DND-41 (cell line): ENCODE results near the gene TMA7.

ENCODE experiments used
- ATAC-seq: fragments of 200-7000 bp; cut with Tn5 transposase; 3 replicates; pipeline ENCODE4 v1.9.1; 2021; ENCODE audit warnings: low read depth; ENCODE audit not compliant: insufficient read depth
- DNase-seq: peaks from one replicate; pipeline ENCODE4 v3.0.0-alpha.2; 2020
- H2AFZ ChIP-seq: 2 replicates; pipeline ENCODE4 v1.6.0; 2012; ENCODE audit warnings: low read depth, low read length
- H3K27ac ChIP-seq: 2 replicates; pipeline ENCODE4 v1.5.1; 2012; ENCODE audit warnings: low read length, inconsistent platforms
- H3K27me3 ChIP-seq: fragments of 200-600 bp; sonication (generic); 2 replicates; pipeline ENCODE4 v1.6.0; 2012; ENCODE audit warnings: low read length, mild to moderate bottlenecking, inconsistent platforms; ENCODE audit not compliant: insufficient read depth, poor library complexity
- H3K36me3 ChIP-seq: 2 replicates; pipeline ENCODE4 v1.5.1; 2012; ENCODE audit warnings: low read length, inconsistent platforms; ENCODE audit not compliant: insufficient read depth
- H3K4me1 ChIP-seq: 2 replicates; pipeline ENCODE4 v1.5.1; 2012; ENCODE audit warnings: mild to moderate bottlenecking, low read length; ENCODE audit not compliant: insufficient read depth
- H3K4me2 ChIP-seq: 2 replicates; pipeline ENCODE4 v1.6.0; 2012; ENCODE audit warnings: mild to moderate bottlenecking, moderate library complexity, low read length, inconsistent platforms; ENCODE audit not compliant: insufficient read depth
- H3K4me3 ChIP-seq, 2 experiments: fragments of 200-600 bp in 1 of 2; shearing (Covaris generic) in 1 of 2; 2 replicates each; pipeline ENCODE4 v1.5.1; 2012 to 2016; ENCODE audit warnings: inconsistent platforms in 2 of 2, low read length in 2 of 2, mild to moderate bottlenecking in 2 of 2, low read depth in 1 of 2, moderate library complexity in 1 of 2
- H3K79me2 ChIP-seq: 2 replicates; pipeline ENCODE4 v1.6.0; 2012; ENCODE audit warnings: low read length, inconsistent platforms; ENCODE audit not compliant: insufficient read depth
- H3K9ac ChIP-seq: 2 replicates; pipeline ENCODE4 v1.6.0; 2012; ENCODE audit warnings: low read depth, mild to moderate bottlenecking, inconsistent platforms, low read length, moderate library complexity
- H3K9me3 ChIP-seq: 2 replicates; pipeline ENCODE4 v1.5.1; 2012; ENCODE audit warnings: low read length, moderate library complexity, mild to moderate bottlenecking, inconsistent platforms; ENCODE audit not compliant: insufficient read depth, severe bottlenecking
- H4K20me1 ChIP-seq: 2 replicates; pipeline ENCODE4 v1.6.0; 2012; ENCODE audit warnings: low read length; ENCODE audit not compliant: insufficient read depth
- EZH2 ChIP-seq: IDR thresholded peaks from 3 replicates; pipeline ENCODE4 v1.6.1; 2012; ENCODE audit warnings: borderline replicate concordance, low read depth, mild to moderate bottlenecking, moderate library complexity, low read length, inconsistent platforms; ENCODE audit not compliant: severe bottlenecking
- TF ChIP-seq, protein P1 (sequence below): IDR thresholded peaks from 2 replicates; pipeline ENCODE4 v1.5.1; 2012; ENCODE audit warnings: borderline replicate concordance, low read length, moderate library complexity, mild to moderate bottlenecking; ENCODE audit not compliant: poor library complexity, severe bottlenecking; ENCODE audit errors: extremely low read depth

TMA7 gene

DNA sequence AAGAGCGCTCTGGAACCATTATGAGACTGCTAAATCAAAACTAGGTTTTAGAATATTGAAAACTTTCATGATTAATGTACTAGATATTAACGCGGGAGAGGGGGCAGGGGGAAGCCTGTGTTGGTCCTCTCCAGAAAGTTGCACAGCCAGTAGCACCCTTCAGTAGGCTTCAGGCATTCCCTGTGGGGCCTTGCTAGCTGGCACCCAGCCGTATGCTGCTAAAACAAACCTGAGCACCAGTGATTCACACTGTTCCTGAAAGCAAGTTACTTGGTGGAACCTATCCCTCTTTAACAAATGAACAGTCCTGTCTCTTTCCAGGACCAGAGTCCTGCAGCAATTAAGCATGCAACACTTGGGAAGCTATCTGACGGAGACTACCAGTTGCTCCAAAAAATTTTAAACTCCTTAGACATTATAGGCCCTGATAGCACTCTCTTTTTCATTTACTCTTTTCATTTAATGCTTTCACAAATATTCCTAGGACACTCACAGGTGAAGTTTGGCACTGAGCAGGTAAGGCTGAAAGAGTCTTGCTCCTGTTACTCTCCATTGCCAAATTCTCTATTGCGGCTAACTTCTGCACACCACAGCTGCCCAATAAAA is 5.3 kb downstream of the TMA7 start:
- DNase-seq (no peak), ATAC-seq (no peak)
- H3K36me3 ChIP-seq, result peaks cover 23% of the 10 kb centered on the region
- peaks cover 12% of the 10 kb centered on the region for H4K20me1 ChIP-seq
- peak overlapping the region; percentile 85 for H3K9ac ChIP-seq
- no peaks in the 10 kb centered on the region for H3K27me3 ChIP-seq
- peak overlapping the region; percentile 83 for H3K4me2 ChIP-seq
- H3K4me1 ChIP-seq, result peaks cover 52% of the 10 kb centered on the region
- no peak overlapping the region for H3K27ac ChIP-seq
- peaks cover 51% of the 10 kb centered on the region for H3K79me2 ChIP-seq
- no peaks in the 10 kb centered on the region for H3K9me3 ChIP-seq
- TF ChIP-seq, protein P1, sequence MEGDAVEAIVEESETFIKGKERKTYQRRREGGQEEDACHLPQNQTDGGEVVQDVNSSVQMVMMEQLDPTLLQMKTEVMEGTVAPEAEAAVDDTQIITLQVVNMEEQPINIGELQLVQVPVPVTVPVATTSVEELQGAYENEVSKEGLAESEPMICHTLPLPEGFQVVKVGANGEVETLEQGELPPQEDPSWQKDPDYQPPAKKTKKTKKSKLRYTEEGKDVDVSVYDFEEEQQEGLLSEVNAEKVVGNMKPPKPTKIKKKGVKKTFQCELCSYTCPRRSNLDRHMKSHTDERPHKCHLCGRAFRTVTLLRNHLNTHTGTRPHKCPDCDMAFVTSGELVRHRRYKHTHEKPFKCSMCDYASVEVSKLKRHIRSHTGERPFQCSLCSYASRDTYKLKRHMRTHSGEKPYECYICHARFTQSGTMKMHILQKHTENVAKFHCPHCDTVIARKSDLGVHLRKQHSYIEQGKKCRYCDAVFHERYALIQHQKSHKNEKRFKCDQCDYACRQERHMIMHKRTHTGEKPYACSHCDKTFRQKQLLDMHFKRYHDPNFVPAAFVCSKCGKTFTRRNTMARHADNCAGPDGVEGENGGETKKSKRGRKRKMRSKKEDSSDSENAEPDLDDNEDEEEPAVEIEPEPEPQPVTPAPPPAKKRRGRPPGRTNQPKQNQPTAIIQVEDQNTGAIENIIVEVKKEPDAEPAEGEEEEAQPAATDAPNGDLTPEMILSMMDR, result no peak
- no peak for TF ChIP-seq EZH2
- H2AFZ ChIP-seq, result peak overlapping the region; percentile 92; the same call in 1 of the 2 replicates
- peak overlapping the region; percentile 48 to 89; a peak in 3 of 4 replicates for H3K4me3 ChIP-seq

DNA sequence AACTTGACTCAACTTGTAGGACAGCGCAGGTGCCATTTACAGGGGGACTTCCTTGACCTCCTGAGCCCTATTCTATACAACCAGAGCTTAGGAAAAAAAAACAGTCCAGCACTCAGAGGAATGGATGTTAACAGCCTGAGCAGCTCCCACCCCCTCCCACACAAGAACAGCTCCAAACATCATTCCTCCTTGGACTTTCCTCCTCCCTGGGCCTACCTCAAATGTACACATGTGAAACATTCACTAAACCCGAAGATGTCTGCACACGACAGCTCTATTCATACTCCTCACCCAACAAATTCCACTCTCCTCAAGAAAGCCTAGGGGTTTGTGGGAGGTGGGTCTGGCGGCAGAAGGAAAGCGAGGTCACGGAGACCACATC is 6.0 kb downstream of the TMA7 start:
- TF ChIP-seq, protein P1, result no peak
- TF ChIP-seq EZH2, result no peak
- Histone ChIP-seq H3K4me3 (peak overlapping the region; percentile 48 to 89; a peak in 3 of 4 replicates), H3K79me2 (peaks cover 44% of the 10 kb centered on the region), H3K9me3 (no peaks in the 10 kb centered on the region), H3K27me3 (no peaks in the 10 kb centered on the region), H3K9ac (peak overlapping the region; percentile 85), H3K4me2 (peak overlapping the region; percentile 83), H3K36me3 (peaks cover 24% of the 10 kb centered on the region), H4K20me1 (peaks cover 12% of the 10 kb centered on the region), H3K4me1 (peaks cover 48% of the 10 kb centered on the region), H2AFZ (peak overlapping the region; percentile 92), H3K27ac (peak overlapping the region; percentile 72)
- DNase-seq (no peak), ATAC-seq (peak; percentile 7; the same call in 2 of the 3 replicates)

DNA sequence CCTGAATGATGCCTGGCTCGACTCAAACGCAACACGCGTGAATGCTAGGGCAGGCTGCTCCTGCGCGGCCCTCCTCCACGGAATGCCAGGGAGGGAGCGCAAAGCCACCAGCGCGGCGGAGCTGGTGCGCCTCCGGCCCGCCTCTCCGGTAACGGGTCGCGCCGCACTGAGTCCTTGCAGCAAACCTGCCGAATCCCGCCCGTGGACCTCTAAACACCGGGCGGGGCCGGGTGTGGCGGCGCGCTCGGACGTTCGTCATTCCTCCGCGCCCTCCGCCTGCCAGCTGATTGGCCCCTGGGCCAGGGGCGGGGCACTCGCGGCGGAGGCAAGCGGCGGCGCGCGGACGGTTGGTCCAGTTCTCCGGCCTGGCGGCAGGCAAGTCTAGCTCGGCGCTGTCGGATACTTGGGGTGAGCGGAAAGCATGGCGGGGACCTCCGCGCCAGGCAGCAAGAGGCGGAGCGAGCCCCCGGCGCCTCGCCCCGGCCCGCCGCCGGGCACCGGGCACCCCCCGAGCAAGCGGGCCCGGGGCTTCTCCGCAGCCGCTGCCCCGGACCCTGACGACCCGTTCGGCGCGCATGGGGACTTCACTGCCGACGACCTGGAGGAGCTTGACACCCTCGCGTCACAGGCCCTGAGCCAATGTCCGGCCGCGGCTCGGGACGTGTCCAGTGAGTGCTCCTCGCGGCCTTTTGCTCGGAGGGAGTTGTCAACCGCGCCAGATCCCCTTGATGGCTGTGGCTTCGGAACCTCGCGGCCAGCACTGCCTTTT is 6.6 kb downstream of the TMA7 start, which contains the start of gene ATRIP:
Gene ATRIP (plus strand): TSS at position 313 of the 769 bp plus-strand sequence. CDS start 109 bp downstream, at position 422.
- peaks cover 43% of the 10 kb centered on the region for H3K4me1 ChIP-seq
- peak within 1 kb of the TSS; percentile 72 for H3K27ac ChIP-seq
- H3K4me3 ChIP-seq, result peak within 1 kb of the TSS; percentile 48 to 89
- ATAC-seq, result peak; percentile 93
- peak within 1 kb of the TSS; percentile 85 for H3K9ac ChIP-seq
- H3K36me3 ChIP-seq, result peaks cover 24% of the 10 kb centered on the region
- no peaks in the 10 kb centered on the region for H3K27me3 ChIP-seq
- H3K9me3 ChIP-seq, result no peaks in the 10 kb centered on the region
- peak; percentile 85 for DNase-seq
- H3K79me2 ChIP-seq, result peaks cover 39% of the 10 kb centered on the region
- no peak for TF ChIP-seq EZH2
- TF ChIP-seq, protein P1, result no peak
- H4K20me1 ChIP-seq, result peaks cover 7% of the 10 kb centered on the region
- peak within 1 kb of the TSS; percentile 83 for H3K4me2 ChIP-seq
- peak within 1 kb of the TSS; percentile 92 for H2AFZ ChIP-seq
